ENCODE results near the gene EDC3. TPM values are rescaled to one million over a fixed set of nuclear protein-coding genes. Genes with fewer than 3 reads are reported as not detected.

The EDC3 gene
- total and polyA plus RNA-seq, 12 donors = 3.9 to 25.3 (median 16.1) TPM

- H3K27ac ChIP-seq = no peak overlapping the region
- 73 to 78% (median 73%) methylated on average over 5 of the region's 5 CpGs for WGBS, 4 donors
- intact Hi-C loops (cut with DNase I) = no loop called here
- DNase-seq = no peak
- no peaks in the 10 kb centered on the region for H3K9me3 ChIP-seq (replicated peaks in 1 of 3)
- no peaks in the 10 kb centered on the region for H3K36me3 ChIP-seq (replicated peaks in 1 of 2)
- H3K4me3 ChIP-seq = no peak overlapping the region
- TF ChIP-seq CTCF (IDR thresholded peaks at IDR 0.05) (no peak), POLR2A (IDR thresholded peaks at IDR 0.05) (no peak)
- no peaks in the 10 kb centered on the region for H3K4me1 ChIP-seq (replicated peaks in 1 of 2)
- H3K27me3 ChIP-seq = no peaks in the 10 kb centered on the region
Observed at GRCh38 chr15:74716651-74717050, 20.8 kb upstream of the EDC3 start.

DNA sequence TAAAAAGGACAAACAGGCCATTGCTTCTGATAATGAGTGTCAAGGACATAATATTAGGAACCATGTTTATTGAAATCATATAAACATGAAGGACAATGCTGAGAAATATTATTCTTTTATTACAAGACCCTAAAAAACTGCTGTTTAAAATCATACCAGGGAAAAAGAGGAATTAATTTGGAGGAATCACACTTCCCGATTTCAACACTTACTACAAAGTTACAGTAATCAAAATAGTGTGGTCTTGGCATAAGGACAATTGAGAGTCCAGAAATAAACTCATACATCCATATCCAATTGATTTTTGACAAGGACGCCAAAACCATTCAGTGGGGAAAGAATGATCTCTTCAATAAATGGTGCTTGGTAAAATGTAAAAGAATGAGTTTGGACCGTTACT, 16.5 kb upstream of the EDC3 start:
- no peaks in the 10 kb centered on the region for H3K4me1 ChIP-seq (replicated peaks in 1 of 2)
- no peak for DNase-seq
- H3K4me3 ChIP-seq = no peak overlapping the region
- H3K36me3 ChIP-seq (replicated peaks in 1 of 2) = no peaks in the 10 kb centered on the region
- H3K9me3 ChIP-seq (replicated peaks in 1 of 3) = no peaks in the 10 kb centered on the region
- H3K27me3 ChIP-seq = no peaks in the 10 kb centered on the region
- no peak for TF ChIP-seq CTCF (IDR thresholded peaks at IDR 0.05)
- no peak for TF ChIP-seq POLR2A (IDR thresholded peaks at IDR 0.05)
- WGBS, 4 donors = 63 to 68% (median 66%) methylated on average over 3 of the region's 3 CpGs
- intact Hi-C loops (cut with DNase I) = no loop called here
- H3K27ac ChIP-seq = no peak overlapping the region

- Histone ChIP-seq H3K27ac (no peak overlapping the region), H3K9me3 (replicated peaks in 1 of 3) (no peaks in the 10 kb centered on the region), H3K4me3 (no peak overlapping the region), H3K36me3 (replicated peaks in 1 of 2) (no peaks in the 10 kb centered on the region), H3K4me1 (replicated peaks in 1 of 2) (no peaks in the 10 kb centered on the region), H3K27me3 (peaks cover 5% of the 10 kb centered on the region)
- 36 to 61% (median 44%) methylated on average over 3 of the region's 3 CpGs for WGBS, 4 donors
- intact Hi-C loops (cut with DNase I) = no loop called here
- TF ChIP-seq POLR2A (IDR thresholded peaks at IDR 0.05) (no peak), CTCF (IDR thresholded peaks at IDR 0.05) (no peak)
- DNase-seq = no peak
Observed at GRCh38 chr15:74710319-74711094, 14.7 kb upstream of the EDC3 start.

- Histone ChIP-seq H3K27me3 (peaks cover 5% of the 10 kb centered on the region), H3K4me1 (replicated peaks in 1 of 2) (no peaks in the 10 kb centered on the region), H3K4me3 (no peak overlapping the region), H3K9me3 (replicated peaks in 1 of 3) (no peaks in the 10 kb centered on the region), H3K27ac (no peak overlapping the region), H3K36me3 (replicated peaks in 1 of 2) (no peaks in the 10 kb centered on the region)
- no peak for TF ChIP-seq POLR2A (IDR thresholded peaks at IDR 0.05)
- 55 to 69% (median 58%) methylated on average over 3 of the region's 3 CpGs for WGBS, 4 donors
- intact Hi-C loops (cut with DNase I) = no loop called here
- DNase-seq = no peak
Observed at GRCh38 chr15:74709892-74710291, 14.1 kb upstream of the EDC3 start.

GRCh38 chr15:74709011-74709410, 13.2 kb upstream of the EDC3 start:
- Histone ChIP-seq H3K9me3 (replicated peaks in 1 of 3) (no peaks in the 10 kb centered on the region), H3K4me3 (no peak overlapping the region), H3K4me1 (replicated peaks in 1 of 2) (no peaks in the 10 kb centered on the region), H3K27me3 (peaks cover 5% of the 10 kb centered on the region), H3K27ac (no peak overlapping the region), H3K36me3 (replicated peaks in 1 of 2) (no peaks in the 10 kb centered on the region)
- intact Hi-C loops (cut with DNase I) = no loop called here
- TF ChIP-seq POLR2A (IDR thresholded peaks at IDR 0.05) (no peak), CTCF (IDR thresholded peaks at IDR 0.05) (no peak)
- WGBS, 4 donors = 46 to 52% (median 49%) methylated on average over 1 of the region's 1 CpG
- DNase-seq = no peak
